Ovary (tissue), 3 donors: ENCODE results near the gene CD164L2.

Experiments
- CTCF ChIP-seq, 3 donors: fragments of 450-650 bp in 2 of 3; fragments of 200-600 bp in 1 of 3; IDR thresholded peaks; one replicate each; pipeline versions ENCODE4 v1.5.1 to v1.8.0; 2016 to 2022; ENCODE audit warnings: antibody characterized with exemption in 3 of 3, mild to moderate bottlenecking in 1 of 3
- POLR2A ChIP-seq: fragments of 450-650 bp; IDR thresholded peaks from one replicate; pipeline ENCODE4 v1.6.1; 2017; ENCODE audit warnings: antibody characterized with exemption, mild to moderate bottlenecking, moderate library complexity
- donor health status: DM: no; HTN: no; CAD: no.

GRCh38 chr1:27348861-27349783, 34.0 kb downstream of the CD164L2 start:
- no peak for TF ChIP-seq POLR2A
- TF ChIP-seq CTCF (IDR thresholded peaks at IDR 0.05): no peak
